Thymus (tissue), 11 donors: Measurements from ENCODE around the gene PDGFRB. TPM values are rescaled to one million over a fixed set of nuclear protein-coding genes. Genes with fewer than 3 reads are reported as not detected.

Source experiments
- DNase-seq, 9 donors: peaks; one replicate each; pipeline ENCODE4 v3.0.0-alpha.2; 2013; ENCODE audit warnings: low spot score in 9 of 9, low read depth in 6 of 9, missing footprints in 1 of 9
- H3K27ac ChIP-seq, 2 donors: one replicate each; pipeline ENCODE4 v1.5.1; 2013; ENCODE audit warnings: control low read depth in 1 of 2, low read depth in 1 of 2, low read length in 1 of 2, mild to moderate bottlenecking in 1 of 2, moderate library complexity in 1 of 2
- H3K27me3 ChIP-seq, 2 donors: one replicate each; pipeline ENCODE4 v1.5.1; 2013; ENCODE audit warnings: low read length in 1 of 2; ENCODE audit not compliant: control insufficient read depth in 2 of 2, insufficient read depth in 1 of 2
- H3K36me3 ChIP-seq, 2 donors: one replicate each; pipeline ENCODE4 v1.5.1; 2013; ENCODE audit warnings: low read length in 1 of 2, mild to moderate bottlenecking in 1 of 2, moderate library complexity in 1 of 2; ENCODE audit not compliant: control insufficient read depth in 2 of 2, insufficient read depth in 2 of 2
- H3K4me1 ChIP-seq, 2 donors: one replicate each; pipeline ENCODE4 v1.5.1; 2013; ENCODE audit warnings: low read length in 2 of 2; ENCODE audit not compliant: control insufficient read depth in 2 of 2, insufficient read depth in 2 of 2
- H3K4me3 ChIP-seq, 2 donors: one replicate each; pipeline ENCODE4 v1.5.1; 2013; ENCODE audit warnings: low read length in 2 of 2, control low read depth in 1 of 2, mild to moderate bottlenecking in 1 of 2
- H3K9me3 ChIP-seq, 2 donors: one replicate each; pipeline ENCODE4 v1.5.1; 2013; ENCODE audit warnings: low read length in 1 of 2, mild to moderate bottlenecking in 1 of 2; ENCODE audit not compliant: control insufficient read depth in 2 of 2, insufficient read depth in 1 of 2
- WGBS: extraction: QIAGEN DNeasy Blood & Tissue Kit; methylation state at CpG from one replicate; pipeline ENCODE4 v1.1.7; 2013; 5-methylcytosine and 5-hydroxymethylcytosine counted together
- polyA plus RNA-seq: library from polyadenylated mRNA; stranded (reverse); fragments of 200-250 nt; gene quantifications from one replicate; pipeline ENCODE4 v1.2.3, GENCODE V29; 2013
- total RNA-seq: library from RNA; stranded (reverse); fragments of 120-200 nt; gene quantifications from one replicate; pipeline ENCODE4 v1.2.4, GENCODE V29; 2013
- donor health status: healthy.

The PDGFRB gene
- total and polyA plus RNA-seq, 2 donors = 6.0 to 8.6 TPM

GRCh38 chr5:150081541-150082283 is 73.9 kb downstream of the PDGFRB start:
- 6% methylated on average over 15 of the region's 15 CpGs for WGBS
- peak overlapping the region in 1 of 2 donors; percentile 45 for H3K27ac ChIP-seq
- no peak overlapping the region for H3K4me3 ChIP-seq
- peak in 6 of 9 donors; percentile 9 to 62 (median 25) for DNase-seq
- H3K9me3 ChIP-seq = no peaks in the 10 kb centered on the region
- no peaks in the 10 kb centered on the region for H3K36me3 ChIP-seq
- no peaks in the 10 kb centered on the region for H3K27me3 ChIP-seq
- H3K4me1 ChIP-seq = peaks cover 5 to 21% of the 10 kb centered on the region in 2 donors

- Histone ChIP-seq H3K9me3 (no peaks in the 10 kb centered on the region), H3K4me3 (no peak overlapping the region), H3K27me3 (no peaks in the 10 kb centered on the region), H3K4me1 (peaks cover 5 to 21% of the 10 kb centered on the region in 2 donors), H3K27ac (no peak overlapping the region), H3K36me3 (no peaks in the 10 kb centered on the region)
- 91% methylated on average over 15 of the region's 15 CpGs for WGBS
- no peak for DNase-seq
Observed at GRCh38 chr5:150080696-150081435, 74.8 kb downstream of the PDGFRB start.

DNA sequence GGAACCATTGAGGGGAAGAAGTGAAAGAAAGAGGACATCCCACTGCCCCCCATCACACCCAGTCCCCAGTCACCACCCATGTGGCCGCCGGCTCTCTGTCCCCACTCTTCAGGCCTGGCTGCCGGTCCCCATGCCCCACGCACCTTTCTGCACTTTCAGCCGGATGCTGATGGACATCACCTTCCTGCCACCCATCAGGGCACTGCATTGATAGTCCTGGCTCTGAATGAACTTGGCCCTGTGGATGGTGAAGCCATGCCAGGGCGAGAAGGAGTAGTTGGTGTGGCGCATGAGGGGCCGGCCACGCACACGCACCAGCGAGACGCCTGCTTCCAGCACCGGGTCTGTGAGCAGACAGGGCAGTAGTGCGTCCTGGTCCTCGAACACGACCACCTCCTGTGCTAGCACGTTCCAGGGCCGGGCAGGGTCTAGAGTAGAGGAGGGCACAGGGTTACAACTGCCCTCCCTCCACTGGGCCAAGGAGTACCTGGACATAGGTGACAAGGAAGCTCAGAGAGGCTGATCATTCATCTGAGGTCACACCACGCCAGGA is 75.7 kb downstream of the PDGFRB start:
- no peak overlapping the region for H3K27ac ChIP-seq
- whole genome bisulfite sequencing = 97% methylated on average over 19 of the region's 19 CpGs
- H3K27me3 ChIP-seq = no peaks in the 10 kb centered on the region
- H3K4me1 ChIP-seq = peaks cover 5 to 21% of the 10 kb centered on the region in 2 donors
- H3K36me3 ChIP-seq = no peaks in the 10 kb centered on the region
- no peak overlapping the region for H3K4me3 ChIP-seq
- no peaks in the 10 kb centered on the region for H3K9me3 ChIP-seq
- no peak for DNase-seq

GRCh38 chr5:150078802-150079689 is 76.6 kb downstream of the PDGFRB start:
- no peaks in the 10 kb centered on the region for H3K27me3 ChIP-seq
- no peak for DNase-seq
- H3K4me3 ChIP-seq = no peak overlapping the region
- no peaks in the 10 kb centered on the region for H3K9me3 ChIP-seq
- H3K36me3 ChIP-seq = no peaks in the 10 kb centered on the region
- H3K4me1 ChIP-seq = peaks cover 5 to 21% of the 10 kb centered on the region in 2 donors
- no peak overlapping the region for H3K27ac ChIP-seq
- 97% methylated on average over 7 of the region's 7 CpGs for WGBS

DNA sequence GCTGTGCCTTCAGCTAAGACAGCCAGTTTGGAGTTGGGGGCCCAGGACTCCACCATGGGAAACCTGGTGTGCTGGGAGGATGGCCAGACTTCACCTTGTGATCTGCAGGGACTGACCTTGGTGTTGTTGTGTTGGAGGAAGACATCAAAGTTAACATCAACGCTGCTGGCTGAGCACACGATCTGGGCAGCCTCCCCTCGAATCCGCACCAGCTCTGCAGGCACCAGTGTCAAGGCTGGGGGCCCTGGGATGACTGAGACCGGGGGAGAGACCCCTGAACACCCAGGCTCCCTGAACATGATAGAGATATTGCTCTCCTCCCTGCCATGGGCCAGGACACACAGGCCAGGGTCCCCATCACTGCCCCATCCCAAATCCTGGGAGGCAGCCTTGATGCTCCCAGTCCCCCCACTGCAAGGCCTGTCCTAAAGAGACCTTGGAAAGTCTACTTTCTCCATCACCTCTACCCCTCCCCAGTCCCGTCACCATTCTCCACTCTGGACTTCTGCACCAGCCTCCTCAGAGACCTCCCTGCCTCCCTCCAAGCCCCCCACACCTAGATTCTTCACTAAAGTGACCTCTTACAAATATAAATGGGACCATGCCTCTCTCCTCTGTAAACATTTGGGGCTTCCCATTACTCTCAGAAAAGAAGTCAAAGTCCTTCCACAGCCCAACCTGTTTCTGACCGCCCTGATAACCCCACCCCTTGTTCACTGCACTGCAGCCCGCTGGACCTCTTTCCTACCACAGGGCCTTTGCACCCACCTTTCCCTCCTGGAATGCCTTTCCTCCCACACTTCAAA is 77.4 kb downstream of the PDGFRB start:
- Histone ChIP-seq H3K4me3 (no peak overlapping the region), H3K27ac (no peak overlapping the region), H3K27me3 (no peaks in the 10 kb centered on the region), H3K36me3 (no peaks in the 10 kb centered on the region), H3K4me1 (peaks cover 5 to 20% of the 10 kb centered on the region in 2 donors), H3K9me3 (peaks cover 0 to 2% of the 10 kb centered on the region in 2 donors)
- WGBS = 96% methylated on average over 8 of the region's 8 CpGs
- no peak for DNase-seq

DNA sequence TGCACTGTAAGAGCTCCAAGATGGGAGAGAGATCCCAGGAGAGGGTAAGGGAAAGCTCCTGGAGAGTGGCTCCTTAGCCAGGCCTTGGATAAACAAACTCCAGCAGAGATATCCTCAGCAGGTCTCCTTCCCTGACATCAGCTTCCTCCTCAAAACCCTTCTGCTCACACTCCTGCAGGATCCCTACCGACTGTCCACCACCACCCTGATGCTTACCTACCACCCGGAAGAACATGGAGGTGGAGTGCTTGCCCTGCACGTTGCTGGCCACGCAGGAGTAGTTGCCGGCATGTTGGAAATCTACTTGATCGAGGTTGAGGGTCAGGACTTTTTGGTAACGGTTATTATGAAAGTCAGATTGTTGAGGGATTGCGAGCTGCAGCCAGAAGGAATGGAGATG is 78.6 kb downstream of the PDGFRB start:
- H3K9me3 ChIP-seq = peaks cover 0 to 5% of the 10 kb centered on the region in 2 donors
- H3K4me1 ChIP-seq = peaks cover 1 to 8% of the 10 kb centered on the region in 2 donors
- WGBS = 90% methylated on average over 8 of the region's 8 CpGs
- H3K36me3 ChIP-seq = no peaks in the 10 kb centered on the region
- H3K27me3 ChIP-seq = no peaks in the 10 kb centered on the region
- no peak overlapping the region for H3K4me3 ChIP-seq
- no peak for DNase-seq
- H3K27ac ChIP-seq = no peak overlapping the region

GRCh38 chr5:150075806-150076205 is 79.8 kb downstream of the PDGFRB start:
- WGBS = 94% methylated on average over 4 of the region's 4 CpGs

GRCh38 chr5:150075233-150075632 is 80.4 kb downstream of the PDGFRB start:
- H3K36me3 ChIP-seq = no peaks in the 10 kb centered on the region
- H3K27me3 ChIP-seq = no peaks in the 10 kb centered on the region
- no peaks in the 10 kb centered on the region for H3K4me1 ChIP-seq
- peaks cover 0 to 5% of the 10 kb centered on the region in 2 donors for H3K9me3 ChIP-seq
- H3K27ac ChIP-seq = no peak overlapping the region
- H3K4me3 ChIP-seq = no peak overlapping the region
- 69% methylated on average over 4 of the region's 4 CpGs for WGBS
- no peak for DNase-seq

More at GRCh38 chr5:150075806-150076205, 79.8 kb downstream of the PDGFRB start:
- Histone ChIP-seq H3K27ac (no peak overlapping the region), H3K9me3 (peaks cover 0 to 5% of the 10 kb centered on the region in 2 donors), H3K4me1 (no peaks in the 10 kb centered on the region), H3K4me3 (no peak overlapping the region), H3K27me3 (no peaks in the 10 kb centered on the region), H3K36me3 (no peaks in the 10 kb centered on the region)
- DNase-seq = no peak
